Panc1 (cell line): Measurements from ENCODE around the gene GAGE1.

Experiments used
- POLR2AphosphoS5 ChIP-seq: IDR thresholded peaks from 2 replicates; pipeline ENCODE4 v1.6.1; 2012; ENCODE audit warnings: mild to moderate bottlenecking, low read depth, low read length, moderate library complexity
- TF ChIP-seq, protein P1 (sequence below): fragments of 450-650 bp; IDR thresholded peaks from 2 replicates; pipeline ENCODE4 v1.5.1; 2017; ENCODE audit warnings: mild to moderate bottlenecking
- TF ChIP-seq, protein P2 (sequence below), 2 experiments: IDR thresholded peaks; 2 replicates each; pipeline ENCODE4 v1.6.1; 2011 to 2012; ENCODE audit warnings: low read depth in 2 of 2, control low read depth in 1 of 2, low read length in 1 of 2, mild to moderate bottlenecking in 1 of 2, moderate library complexity in 1 of 2; ENCODE audit not compliant: insufficient read depth in 1 of 2

GRCh38 chrX:49656533-49656932 lies 57.7 kb downstream of the GAGE1 start:
- TF ChIP-seq, protein P1, sequence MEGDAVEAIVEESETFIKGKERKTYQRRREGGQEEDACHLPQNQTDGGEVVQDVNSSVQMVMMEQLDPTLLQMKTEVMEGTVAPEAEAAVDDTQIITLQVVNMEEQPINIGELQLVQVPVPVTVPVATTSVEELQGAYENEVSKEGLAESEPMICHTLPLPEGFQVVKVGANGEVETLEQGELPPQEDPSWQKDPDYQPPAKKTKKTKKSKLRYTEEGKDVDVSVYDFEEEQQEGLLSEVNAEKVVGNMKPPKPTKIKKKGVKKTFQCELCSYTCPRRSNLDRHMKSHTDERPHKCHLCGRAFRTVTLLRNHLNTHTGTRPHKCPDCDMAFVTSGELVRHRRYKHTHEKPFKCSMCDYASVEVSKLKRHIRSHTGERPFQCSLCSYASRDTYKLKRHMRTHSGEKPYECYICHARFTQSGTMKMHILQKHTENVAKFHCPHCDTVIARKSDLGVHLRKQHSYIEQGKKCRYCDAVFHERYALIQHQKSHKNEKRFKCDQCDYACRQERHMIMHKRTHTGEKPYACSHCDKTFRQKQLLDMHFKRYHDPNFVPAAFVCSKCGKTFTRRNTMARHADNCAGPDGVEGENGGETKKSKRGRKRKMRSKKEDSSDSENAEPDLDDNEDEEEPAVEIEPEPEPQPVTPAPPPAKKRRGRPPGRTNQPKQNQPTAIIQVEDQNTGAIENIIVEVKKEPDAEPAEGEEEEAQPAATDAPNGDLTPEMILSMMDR = no peak
- TF ChIP-seq, protein P2, sequence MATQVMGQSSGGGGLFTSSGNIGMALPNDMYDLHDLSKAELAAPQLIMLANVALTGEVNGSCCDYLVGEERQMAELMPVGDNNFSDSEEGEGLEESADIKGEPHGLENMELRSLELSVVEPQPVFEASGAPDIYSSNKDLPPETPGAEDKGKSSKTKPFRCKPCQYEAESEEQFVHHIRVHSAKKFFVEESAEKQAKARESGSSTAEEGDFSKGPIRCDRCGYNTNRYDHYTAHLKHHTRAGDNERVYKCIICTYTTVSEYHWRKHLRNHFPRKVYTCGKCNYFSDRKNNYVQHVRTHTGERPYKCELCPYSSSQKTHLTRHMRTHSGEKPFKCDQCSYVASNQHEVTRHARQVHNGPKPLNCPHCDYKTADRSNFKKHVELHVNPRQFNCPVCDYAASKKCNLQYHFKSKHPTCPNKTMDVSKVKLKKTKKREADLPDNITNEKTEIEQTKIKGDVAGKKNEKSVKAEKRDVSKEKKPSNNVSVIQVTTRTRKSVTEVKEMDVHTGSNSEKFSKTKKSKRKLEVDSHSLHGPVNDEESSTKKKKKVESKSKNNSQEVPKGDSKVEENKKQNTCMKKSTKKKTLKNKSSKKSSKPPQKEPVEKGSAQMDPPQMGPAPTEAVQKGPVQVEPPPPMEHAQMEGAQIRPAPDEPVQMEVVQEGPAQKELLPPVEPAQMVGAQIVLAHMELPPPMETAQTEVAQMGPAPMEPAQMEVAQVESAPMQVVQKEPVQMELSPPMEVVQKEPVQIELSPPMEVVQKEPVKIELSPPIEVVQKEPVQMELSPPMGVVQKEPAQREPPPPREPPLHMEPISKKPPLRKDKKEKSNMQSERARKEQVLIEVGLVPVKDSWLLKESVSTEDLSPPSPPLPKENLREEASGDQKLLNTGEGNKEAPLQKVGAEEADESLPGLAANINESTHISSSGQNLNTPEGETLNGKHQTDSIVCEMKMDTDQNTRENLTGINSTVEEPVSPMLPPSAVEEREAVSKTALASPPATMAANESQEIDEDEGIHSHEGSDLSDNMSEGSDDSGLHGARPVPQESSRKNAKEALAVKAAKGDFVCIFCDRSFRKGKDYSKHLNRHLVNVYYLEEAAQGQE (IDR thresholded peaks at IDR 0.05; ENCODE audit: insufficient read depth in 1 of 2, low read depth in 2 of 2, low read length in 1 of 2) = no peak
- no peak for TF ChIP-seq POLR2AphosphoS5
